ENCODE results near the gene ANKH.

The ANKH gene

DNA sequence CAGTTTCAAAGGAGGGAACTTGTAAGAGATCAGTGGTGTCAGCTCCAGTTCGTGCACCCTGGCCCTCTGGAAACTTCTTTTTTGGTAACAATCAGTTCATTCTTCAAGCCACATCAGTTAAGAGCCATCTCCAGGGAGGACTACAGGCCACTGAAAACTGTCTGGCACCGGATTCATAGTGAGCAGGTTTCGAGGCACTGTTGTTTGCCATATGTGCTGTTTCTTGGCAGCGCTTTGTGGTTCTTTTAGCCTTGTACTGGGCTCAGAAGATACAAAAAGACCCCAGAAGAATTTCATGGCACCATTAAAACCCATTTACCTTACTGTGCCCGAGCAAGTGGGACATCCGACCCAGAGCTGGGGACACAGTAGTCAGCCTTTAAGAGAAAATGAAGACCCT is 138.6 kb downstream of the ANKH start (continued):
- TF ChIP-seq CSDC2 (CRISPR knock-in tag; IDR thresholded peaks at IDR 0.05) = no peak
- no peak for TF ChIP-seq RARB (CRISPR knock-in tag; IDR thresholded peaks at IDR 0.05)
- no peak for TF ChIP-seq ESRRG (CRISPR knock-in tag; IDR thresholded peaks at IDR 0.05)
- no peak for TF ChIP-seq ZNF565 (CRISPR knock-in tag; conservative IDR thresholded peaks at IDR 0.05; ENCODE audit: low read depth)
- no peak for TF ChIP-seq ZNF8 (CRISPR knock-in tag; IDR thresholded peaks at IDR 0.05)
- TF ChIP-seq, protein P1, sequence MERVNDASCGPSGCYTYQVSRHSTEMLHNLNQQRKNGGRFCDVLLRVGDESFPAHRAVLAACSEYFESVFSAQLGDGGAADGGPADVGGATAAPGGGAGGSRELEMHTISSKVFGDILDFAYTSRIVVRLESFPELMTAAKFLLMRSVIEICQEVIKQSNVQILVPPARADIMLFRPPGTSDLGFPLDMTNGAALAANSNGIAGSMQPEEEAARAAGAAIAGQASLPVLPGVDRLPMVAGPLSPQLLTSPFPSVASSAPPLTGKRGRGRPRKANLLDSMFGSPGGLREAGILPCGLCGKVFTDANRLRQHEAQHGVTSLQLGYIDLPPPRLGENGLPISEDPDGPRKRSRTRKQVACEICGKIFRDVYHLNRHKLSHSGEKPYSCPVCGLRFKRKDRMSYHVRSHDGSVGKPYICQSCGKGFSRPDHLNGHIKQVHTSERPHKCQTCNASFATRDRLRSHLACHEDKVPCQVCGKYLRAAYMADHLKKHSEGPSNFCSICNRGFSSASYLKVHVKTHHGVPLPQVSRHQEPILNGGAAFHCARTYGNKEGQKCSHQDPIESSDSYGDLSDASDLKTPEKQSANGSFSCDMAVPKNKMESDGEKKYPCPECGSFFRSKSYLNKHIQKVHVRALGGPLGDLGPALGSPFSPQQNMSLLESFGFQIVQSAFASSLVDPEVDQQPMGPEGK (CRISPR knock-in tag; IDR thresholded peaks at IDR 0.05; ENCODE audit: borderline replicate concordance) = no peak
- TF ChIP-seq PPARA (CRISPR knock-in tag; IDR thresholded peaks at IDR 0.05; ENCODE audit: borderline replicate concordance) = no peak
- TF ChIP-seq, protein P2, sequence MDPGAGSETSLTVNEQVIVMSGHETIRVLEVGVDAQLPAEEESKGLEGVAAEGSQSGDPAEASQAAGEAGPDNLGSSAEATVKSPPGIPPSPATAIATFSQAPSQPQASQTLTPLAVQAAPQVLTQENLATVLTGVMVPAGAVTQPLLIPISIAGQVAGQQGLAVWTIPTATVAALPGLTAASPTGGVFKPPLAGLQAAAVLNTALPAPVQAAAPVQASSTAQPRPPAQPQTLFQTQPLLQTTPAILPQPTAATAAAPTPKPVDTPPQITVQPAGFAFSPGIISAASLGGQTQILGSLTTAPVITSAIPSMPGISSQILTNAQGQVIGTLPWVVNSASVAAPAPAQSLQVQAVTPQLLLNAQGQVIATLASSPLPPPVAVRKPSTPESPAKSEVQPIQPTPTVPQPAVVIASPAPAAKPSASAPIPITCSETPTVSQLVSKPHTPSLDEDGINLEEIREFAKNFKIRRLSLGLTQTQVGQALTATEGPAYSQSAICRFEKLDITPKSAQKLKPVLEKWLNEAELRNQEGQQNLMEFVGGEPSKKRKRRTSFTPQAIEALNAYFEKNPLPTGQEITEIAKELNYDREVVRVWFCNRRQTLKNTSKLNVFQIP (CRISPR knock-in tag; IDR thresholded peaks at IDR 0.05; ENCODE audit: borderline replicate concordance, low read depth) = no peak
- no peak for TF ChIP-seq GLIS3 (CRISPR knock-in tag; IDR thresholded peaks at IDR 0.05)
- TF ChIP-seq TOX (CRISPR knock-in tag; IDR thresholded peaks at IDR 0.05; ENCODE audit: borderline replicate concordance) = no peak
- no peak for TF ChIP-seq ZNF70 (CRISPR knock-in tag; IDR thresholded peaks at IDR 0.05)
- TF ChIP-seq SNAI2 (CRISPR knock-in tag; IDR thresholded peaks at IDR 0.05) = no peak

GRCh38 chr5:14730881-14731280 is 140.7 kb downstream of the ANKH start:
- TF ChIP-seq OSR1 (CRISPR knock-in tag; IDR thresholded peaks at IDR 0.05) = no peak
- TF ChIP-seq SNAI2 (CRISPR knock-in tag; IDR thresholded peaks at IDR 0.05) = no peak
- no peak for TF ChIP-seq GLIS3 (CRISPR knock-in tag; IDR thresholded peaks at IDR 0.05)
- TF ChIP-seq ZNF565 (CRISPR knock-in tag; conservative IDR thresholded peaks at IDR 0.05; ENCODE audit: low read depth) = no peak
- TF ChIP-seq CSRNP3 (CRISPR knock-in tag; IDR thresholded peaks at IDR 0.05) = no peak
- ATAC-seq = no peak

DNA sequence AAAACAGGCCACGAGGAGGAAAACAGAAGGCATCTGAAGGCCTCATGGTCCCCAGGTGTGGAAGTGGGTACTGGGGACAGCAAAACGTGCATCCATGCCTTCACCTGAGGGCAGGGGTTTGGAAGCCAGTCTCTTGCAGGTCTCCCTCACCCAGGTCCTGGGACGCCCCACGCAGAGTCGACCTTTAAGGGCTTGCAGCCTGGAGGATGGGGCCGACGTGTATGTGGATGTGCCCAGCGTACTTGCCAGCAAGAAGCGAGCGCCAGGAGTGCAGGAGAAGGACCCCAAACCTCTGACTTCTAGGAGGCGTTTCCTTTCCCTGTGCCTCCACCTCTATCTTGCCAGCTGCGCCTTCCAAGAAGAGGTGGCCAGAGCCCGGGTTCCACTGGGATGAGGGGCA is 141.1 kb downstream of the ANKH start:
- no peak for ATAC-seq
- no peak for TF ChIP-seq TCF4 (CRISPR knock-in tag; IDR thresholded peaks at IDR 0.05; ENCODE audit: borderline replicate concordance)
- no peak for TF ChIP-seq ZC3H10 (CRISPR knock-in tag; IDR thresholded peaks at IDR 0.05)
- no peak for TF ChIP-seq RARB (CRISPR knock-in tag; IDR thresholded peaks at IDR 0.05)
- TF ChIP-seq BACH2 (CRISPR knock-in tag; IDR thresholded peaks at IDR 0.05; ENCODE audit: borderline replicate concordance) = no peak
- TF ChIP-seq ZFP30 (CRISPR knock-in tag; IDR thresholded peaks at IDR 0.05) = no peak
- no peak for TF ChIP-seq ESRRG (CRISPR knock-in tag; IDR thresholded peaks at IDR 0.05)
- TF ChIP-seq CSDC2 (CRISPR knock-in tag; IDR thresholded peaks at IDR 0.05) = no peak
- TF ChIP-seq OSR1 (CRISPR knock-in tag; IDR thresholded peaks at IDR 0.05) = no peak
- TF ChIP-seq ZNF8 (CRISPR knock-in tag; IDR thresholded peaks at IDR 0.05) = no peak
- no peak for TF ChIP-seq PPARA (CRISPR knock-in tag; IDR thresholded peaks at IDR 0.05; ENCODE audit: borderline replicate concordance)
- no peak for TF ChIP-seq ARNTL (CRISPR knock-in tag; IDR thresholded peaks at IDR 0.05; ENCODE audit: borderline replicate concordance, low read depth)
- TF ChIP-seq CREB5 (CRISPR knock-in tag; IDR thresholded peaks at IDR 0.05; ENCODE audit: low read depth) = no peak
- no peak for TF ChIP-seq TOX (CRISPR knock-in tag; IDR thresholded peaks at IDR 0.05; ENCODE audit: borderline replicate concordance)
- TF ChIP-seq ZNF565 (CRISPR knock-in tag; conservative IDR thresholded peaks at IDR 0.05; ENCODE audit: low read depth) = no peak
- no peak for TF ChIP-seq ISL1 (CRISPR knock-in tag; IDR thresholded peaks at IDR 0.05)
- TF ChIP-seq, protein P1 (CRISPR knock-in tag; IDR thresholded peaks at IDR 0.05; ENCODE audit: borderline replicate concordance) = no peak
- no peak for TF ChIP-seq SNAI2 (CRISPR knock-in tag; IDR thresholded peaks at IDR 0.05)
- TF ChIP-seq CSRNP3 (CRISPR knock-in tag; IDR thresholded peaks at IDR 0.05) = no peak
- TF ChIP-seq, protein P2 (CRISPR knock-in tag; IDR thresholded peaks at IDR 0.05; ENCODE audit: borderline replicate concordance, low read depth) = no peak

Measured in SK-N-SH treated with all-trans-retinoic acid at 6 μM for 48 hours (cell line).